A673 (cell line): ENCODE data around the gene MLNR. TPM values are rescaled to one million over a fixed set of nuclear protein-coding genes. Genes with fewer than 3 reads are reported as not detected.

Experiments
- BruUV-seq: library from RNA; stranded (reverse); fragments of 400-500 nt; replicated peaks from 2 replicates; lab custom pipeline; 2021; lab: Mats Ljungman, UMichigan
- CTCF ChIA-PET: fragments of 300-600 bp; sonication (Branson Sonifier 250); formaldehyde crosslinking; loops from one replicate; lab custom pipeline; 2022; ENCODE audit warnings: antibody characterized with exemption; lab: Charles Lee
- POLR2A ChIA-PET: fragments of 300-600 bp; sonication (Branson Sonifier 250); formaldehyde crosslinking; loops from one replicate; lab custom pipeline; 2022; ENCODE audit warnings: antibody characterized with exemption; ENCODE audit not compliant: low non-redundant PET; lab: Charles Lee
- DNase-seq: peaks from one replicate; pipeline ENCODE4 v3.0.0-alpha.2; 2015; ENCODE audit warnings: low spot score
- H3K27ac ChIP-seq: fragments of 200-600 bp; sonication (generic); 2 replicates; pipeline ENCODE4 v1.5.1; 2016; ENCODE audit warnings: mixed run types, low read depth, mild to moderate bottlenecking, mixed read lengths, antibody characterized with exemption, low read length; ENCODE audit not compliant: poor library complexity, severe bottlenecking
- H3K27me3 ChIP-seq: fragments of 200-600 bp; sonication (generic); replicated peaks from 2 replicates; pipeline ENCODE4 v1.6.1; 2017; ENCODE audit warnings: mixed run types, low read depth, mild to moderate bottlenecking, mixed read lengths, antibody characterized with exemption, low read length; ENCODE audit not compliant: insufficient read depth, poor library complexity
- H3K36me3 ChIP-seq: fragments of 200-600 bp; sonication (generic); 2 replicates; pipeline ENCODE4 v1.6.1; 2016; ENCODE audit warnings: mixed run types, mild to moderate bottlenecking, mixed read lengths, antibody characterized with exemption, low read length; ENCODE audit not compliant: insufficient read depth, poor library complexity, severe bottlenecking
- H3K4me1 ChIP-seq: fragments of 200-600 bp; sonication (generic); 2 replicates; pipeline ENCODE4 v1.6.1; 2017; ENCODE audit warnings: mixed run types, mild to moderate bottlenecking, mixed read lengths, antibody characterized with exemption, low read length; ENCODE audit not compliant: insufficient read depth, poor library complexity, severe bottlenecking
- H3K4me3 ChIP-seq: fragments of 200-600 bp; sonication (generic); 2 replicates; pipeline ENCODE4 v1.5.1; 2016; ENCODE audit warnings: low read depth, mixed run types, mild to moderate bottlenecking, mixed read lengths, low read length; ENCODE audit not compliant: poor library complexity, severe bottlenecking
- H3K9me3 ChIP-seq: fragments of 200-600 bp; sonication (generic); 2 replicates; pipeline ENCODE4 v1.6.1; 2016; ENCODE audit warnings: mixed run types, low read depth, mild to moderate bottlenecking, mixed read lengths, antibody characterized with exemption, low read length; ENCODE audit not compliant: poor library complexity, severe bottlenecking
- EZH2 ChIP-seq: fragments of 200-600 bp; sonication (generic); IDR thresholded peaks from 2 replicates; pipeline ENCODE4 v1.6.1; 2017; ENCODE audit warnings: borderline replicate concordance, low read depth, mild to moderate bottlenecking, mixed read lengths, antibody characterized with exemption, low read length; ENCODE audit not compliant: poor library complexity, severe bottlenecking
- intact Hi-C: fragments of 100-400 bp; cut with micrococcal nuclease; formaldehyde crosslinking; loops from one replicate; pipeline ENCODE4 v1.10.0; 2022; ENCODE audit not compliant: unreplicated experiment
- total RNA-seq: library from RNA; stranded (reverse); gene quantifications from 2 replicates; pipeline ENCODE4 v1.2.3, GENCODE V29; 2021
- TF ChIP-seq, protein P1 (sequence below): fragments of 300-800, 200-600 bp; sonication (generic); conservative IDR thresholded peaks from 2 replicates; pipeline ENCODE4 v1.5.1; 2017; ENCODE audit warnings: low read depth, mild to moderate bottlenecking, antibody characterized with exemption, low read length, moderate library complexity, mixed read lengths

The MLNR gene
- total RNA-seq, 1 experiment from 2014 or later, result not detected

- no peaks in the 10 kb centered on the region for H3K9me3 ChIP-seq
- CTCF ChIA-PET, result no interaction called here
- H3K36me3 ChIP-seq, result peaks cover 16% of the 10 kb centered on the region
- intact Hi-C loops, result no loop called here
- no TSS peak for BruUV-seq
- TF ChIP-seq, protein P1, sequence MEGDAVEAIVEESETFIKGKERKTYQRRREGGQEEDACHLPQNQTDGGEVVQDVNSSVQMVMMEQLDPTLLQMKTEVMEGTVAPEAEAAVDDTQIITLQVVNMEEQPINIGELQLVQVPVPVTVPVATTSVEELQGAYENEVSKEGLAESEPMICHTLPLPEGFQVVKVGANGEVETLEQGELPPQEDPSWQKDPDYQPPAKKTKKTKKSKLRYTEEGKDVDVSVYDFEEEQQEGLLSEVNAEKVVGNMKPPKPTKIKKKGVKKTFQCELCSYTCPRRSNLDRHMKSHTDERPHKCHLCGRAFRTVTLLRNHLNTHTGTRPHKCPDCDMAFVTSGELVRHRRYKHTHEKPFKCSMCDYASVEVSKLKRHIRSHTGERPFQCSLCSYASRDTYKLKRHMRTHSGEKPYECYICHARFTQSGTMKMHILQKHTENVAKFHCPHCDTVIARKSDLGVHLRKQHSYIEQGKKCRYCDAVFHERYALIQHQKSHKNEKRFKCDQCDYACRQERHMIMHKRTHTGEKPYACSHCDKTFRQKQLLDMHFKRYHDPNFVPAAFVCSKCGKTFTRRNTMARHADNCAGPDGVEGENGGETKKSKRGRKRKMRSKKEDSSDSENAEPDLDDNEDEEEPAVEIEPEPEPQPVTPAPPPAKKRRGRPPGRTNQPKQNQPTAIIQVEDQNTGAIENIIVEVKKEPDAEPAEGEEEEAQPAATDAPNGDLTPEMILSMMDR, result no peak
- TF ChIP-seq EZH2, result no peak
- POLR2A ChIA-PET, result no interaction called here
- DNase-seq, result no peak
- no peak overlapping the region for H3K4me3 ChIP-seq
- no peak overlapping the region for H3K27ac ChIP-seq
- no peaks in the 10 kb centered on the region for H3K4me1 ChIP-seq
- no peaks in the 10 kb centered on the region for H3K27me3 ChIP-seq
Observed at GRCh38 chr13:49258089-49258796, 38.1 kb downstream of the MLNR start.

DNA sequence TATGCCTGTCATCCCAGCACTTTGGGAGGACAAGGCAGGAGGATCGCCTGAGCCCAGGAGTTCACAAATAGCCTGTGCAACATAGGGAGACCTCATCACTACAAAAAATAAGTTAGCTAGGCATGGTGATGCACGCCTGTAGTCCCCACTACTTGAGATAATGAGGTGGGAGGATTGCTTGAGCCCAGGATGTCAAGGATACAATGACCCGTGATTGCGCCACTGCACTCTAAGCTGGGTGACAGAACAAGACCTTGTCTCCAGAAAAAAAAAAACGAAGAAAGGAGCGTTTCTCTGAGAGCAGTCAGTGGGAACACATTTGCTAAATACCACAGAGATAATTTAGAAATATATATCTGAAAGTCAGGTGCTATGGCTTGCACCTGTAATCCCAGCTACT, 39.4 kb downstream of the MLNR start:
- no peaks in the 10 kb centered on the region for H3K4me1 ChIP-seq
- H3K27me3 ChIP-seq, result no peaks in the 10 kb centered on the region
- no peaks in the 10 kb centered on the region for H3K9me3 ChIP-seq
- TF ChIP-seq, protein P1, result no peak
- TF ChIP-seq EZH2, result no peak
- no peak overlapping the region for H3K27ac ChIP-seq
- BruUV-seq, result no TSS peak
- H3K4me3 ChIP-seq, result no peak overlapping the region
- ChIA-PET POLR2A (no interaction called here), CTCF (interaction anchor here (0.5 kb wide), 1 partner anchor 797 kb away, joined by 3 read pairs; no protein-coding TSS in a partner anchor)
- DNase-seq, result no peak
- intact Hi-C loops, result no loop called here
- H3K36me3 ChIP-seq, result peaks cover 12% of the 10 kb centered on the region

- Histone ChIP-seq H3K27ac (no peak overlapping the region), H3K27me3 (no peaks in the 10 kb centered on the region), H3K36me3 (no peaks in the 10 kb centered on the region), H3K4me1 (no peaks in the 10 kb centered on the region), H3K9me3 (no peaks in the 10 kb centered on the region), H3K4me3 (no peak overlapping the region)
- TF ChIP-seq, protein P1, result no peak
- TF ChIP-seq EZH2, result no peak
- BruUV-seq, result no TSS peak
- DNase-seq, result no peak
- intact Hi-C loops, result no loop called here
- POLR2A ChIA-PET, result no interaction called here
- CTCF ChIA-PET, result no interaction called here
Observed at GRCh38 chr13:49262634-49263033, 42.5 kb downstream of the MLNR start.
